Cerebellar nuclear complex (tissue), 1 donor: ENCODE data around the gene BBS1.

Source experiments
- DNase-seq, 2 experiments: peaks; one replicate each; lab custom pipeline; 2025; lab: John Stamatoyannopoulos, UW

Gene BBS1

DNA sequence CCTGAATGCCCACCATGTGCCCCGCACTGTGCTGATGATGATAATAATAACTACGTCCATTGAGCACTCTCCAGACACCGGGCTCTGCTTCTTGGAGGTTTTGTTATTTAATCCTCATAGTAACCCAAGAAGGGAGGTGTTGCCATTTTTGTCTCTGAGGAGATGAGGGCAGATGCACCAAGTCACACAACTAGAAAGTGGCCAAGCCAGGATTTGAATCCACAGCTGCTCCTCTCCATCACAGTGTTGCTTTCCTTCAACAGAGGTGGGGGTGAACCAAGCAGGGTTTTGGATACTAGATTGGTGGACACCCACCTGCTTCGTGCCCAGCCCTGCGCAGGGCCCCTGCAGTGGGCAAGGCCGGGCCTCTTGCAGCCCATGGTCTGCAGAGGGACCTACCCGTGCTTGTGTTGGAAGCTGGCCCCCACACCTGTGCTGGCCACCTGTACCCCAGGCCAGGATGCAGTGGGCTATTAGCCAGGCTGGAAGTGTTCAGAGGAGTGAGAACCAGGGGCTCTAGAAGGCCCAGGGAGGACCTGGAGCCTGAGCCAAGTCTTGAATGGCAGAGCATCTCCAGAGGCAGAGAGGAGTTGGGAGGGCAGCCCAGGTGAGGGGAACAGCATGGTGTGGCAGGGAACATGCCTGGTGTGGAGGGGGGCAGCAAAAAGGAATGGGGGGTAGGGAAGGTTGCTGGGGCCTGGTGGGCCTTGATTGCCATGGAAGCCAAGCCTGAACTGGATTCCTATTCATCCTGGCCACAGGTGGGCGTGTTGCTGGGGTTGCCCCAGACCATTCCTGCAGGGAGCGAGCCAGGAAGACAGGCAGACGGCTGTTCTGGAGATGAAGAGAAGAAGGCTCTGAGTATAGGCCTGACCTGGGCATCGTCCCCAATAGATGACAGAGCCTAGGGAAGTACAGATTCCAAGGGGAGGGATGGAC lies 32.9 kb upstream of the BBS1 start:
- no peak for DNase-seq

GRCh38 chr11:66478729-66479393 lies 31.6 kb upstream of the BBS1 start:
- DNase-seq, result no peak

GRCh38 chr11:66479394-66480116 lies 30.9 kb upstream of the BBS1 start:
- no peak for DNase-seq

GRCh38 chr11:66480117-66480938 lies 30.1 kb upstream of the BBS1 start, which contains the start of gene DPP3:
Gene DPP3 (plus strand): TSS chr11:66480434. CDS start chr11:66482201, 1,767 bp downstream.
- peak; percentile 85 to 93 for DNase-seq

DNA sequence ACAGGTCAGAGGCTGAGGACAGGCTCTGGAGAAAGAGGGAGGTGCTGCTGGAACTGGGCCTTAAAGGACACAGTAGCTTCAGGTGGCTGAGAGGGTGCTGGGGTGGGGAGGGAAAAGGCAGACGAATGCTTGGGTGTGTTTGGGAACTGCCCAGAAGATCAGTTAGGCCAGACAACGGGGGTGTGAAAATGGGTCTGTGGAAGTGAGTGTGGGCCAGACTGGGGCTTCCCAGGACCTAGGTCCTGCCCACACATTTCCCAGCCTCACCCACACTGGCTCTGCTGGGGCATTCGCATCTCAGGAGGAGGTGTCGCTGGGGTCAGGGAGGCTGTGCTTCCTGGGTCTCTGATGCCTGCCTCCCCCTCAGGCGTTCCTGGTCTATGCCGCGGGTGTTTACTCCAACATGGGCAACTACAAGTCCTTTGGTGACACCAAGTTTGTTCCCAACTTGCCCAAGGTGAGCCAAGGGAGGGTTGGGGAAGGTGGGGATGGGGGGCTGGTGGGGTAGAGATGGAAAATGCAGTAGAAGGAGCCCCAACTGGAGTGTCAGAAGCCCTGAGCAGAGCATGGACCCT lies 25.5 kb upstream of the BBS1 start:
- no peak for DNase-seq

DNA sequence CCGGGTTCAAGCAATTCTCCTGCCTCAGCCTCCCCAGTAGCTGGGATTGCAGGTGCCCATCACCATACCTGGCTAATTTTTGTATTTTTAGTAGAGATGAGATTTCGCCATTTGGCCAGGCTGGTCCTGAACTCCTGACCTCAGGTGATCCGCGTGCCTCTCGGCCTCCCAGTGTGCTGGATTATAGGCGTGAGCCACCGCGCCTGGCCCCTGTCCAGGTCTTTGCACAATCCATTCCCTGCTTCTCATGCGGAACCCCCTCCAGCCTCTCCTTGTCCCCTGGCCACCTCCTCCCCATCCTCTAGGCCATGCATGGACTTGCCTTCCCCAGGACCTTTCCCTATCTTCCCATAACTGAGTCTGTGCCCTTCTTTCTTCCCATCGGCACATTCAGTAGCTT lies 21.5 kb upstream of the BBS1 start:
- DNase-seq, result no peak

DNA sequence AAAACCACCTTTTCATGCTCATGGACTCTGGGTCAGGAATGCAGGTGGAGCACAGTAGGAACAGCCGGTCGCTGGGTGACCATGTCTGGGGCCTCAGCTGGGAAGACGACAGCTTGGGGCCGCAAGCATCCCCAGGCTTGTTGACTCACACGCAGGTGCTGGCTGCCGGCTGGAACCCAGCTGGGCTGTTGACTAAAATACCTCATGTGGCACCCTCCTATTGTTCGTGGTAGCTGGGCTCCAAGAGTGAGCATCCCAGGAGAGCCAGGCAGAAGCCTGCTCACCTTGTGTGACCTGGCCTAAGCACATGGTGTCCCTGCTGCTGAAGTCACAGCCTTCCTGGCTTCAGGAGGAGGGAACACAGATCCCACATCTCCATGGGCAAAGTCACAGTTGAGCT lies 20.8 kb upstream of the BBS1 start:
- DNase-seq, result no peak

DNA sequence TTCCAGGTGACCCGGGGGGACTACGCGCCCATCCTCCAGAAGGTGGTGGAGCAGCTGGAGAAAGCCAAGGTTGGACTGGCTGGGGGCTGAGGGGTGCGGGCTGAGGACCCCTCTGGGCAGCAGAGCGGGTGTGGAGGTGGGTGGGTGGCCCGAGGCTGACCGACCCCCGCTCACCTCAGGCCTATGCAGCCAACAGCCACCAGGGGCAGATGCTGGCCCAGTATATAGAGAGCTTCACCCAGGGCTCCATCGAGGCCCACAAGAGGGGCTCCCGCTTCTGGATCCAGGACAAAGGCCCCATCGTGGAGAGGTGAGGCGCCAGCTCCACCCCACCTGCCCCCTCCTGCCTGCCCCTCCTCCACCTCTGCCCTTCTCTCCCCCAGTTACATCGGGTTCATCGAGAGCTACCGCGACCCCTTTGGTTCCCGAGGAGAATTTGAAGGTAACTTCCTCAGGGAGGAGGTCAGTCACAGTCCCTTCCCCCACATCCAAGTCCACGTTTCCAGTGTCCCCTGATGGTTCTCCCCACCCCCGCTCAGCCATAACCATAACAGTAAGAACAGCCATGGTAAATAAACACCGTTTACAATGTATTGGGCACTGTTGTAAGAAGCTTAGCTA lies 19.0 kb upstream of the BBS1 start:
- DNase-seq, result no peak

- no peak for DNase-seq
Measured at GRCh38 chr11:66492161-66492865, 18.1 kb upstream of the BBS1 start.

- DNase-seq, result no peak
Measured at GRCh38 chr11:66493130-66493529, 17.3 kb upstream of the BBS1 start.

DNA sequence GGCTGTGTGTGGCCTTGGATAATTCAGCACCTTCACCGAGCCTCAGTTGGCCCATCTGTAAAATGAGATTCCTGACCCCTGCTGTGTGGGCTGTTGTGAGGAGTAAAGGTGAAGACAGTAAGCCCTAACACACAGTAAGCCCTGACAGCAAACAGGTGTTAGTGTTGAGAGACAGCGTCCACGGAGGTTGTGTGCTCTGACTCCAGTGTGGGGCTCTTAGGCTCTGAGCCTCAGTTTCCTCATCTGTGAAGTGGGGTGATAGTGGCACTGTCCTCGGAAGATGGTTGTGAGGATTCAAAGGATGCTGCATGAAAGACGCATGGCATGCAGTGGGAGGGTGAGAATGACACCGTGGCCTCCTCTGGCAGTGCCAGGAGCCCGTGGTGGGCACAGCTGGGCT lies 16.0 kb upstream of the BBS1 start:
- no peak for DNase-seq

GRCh38 chr11:66494935-66495334 lies 15.5 kb upstream of the BBS1 start:
- no peak for DNase-seq

DNA sequence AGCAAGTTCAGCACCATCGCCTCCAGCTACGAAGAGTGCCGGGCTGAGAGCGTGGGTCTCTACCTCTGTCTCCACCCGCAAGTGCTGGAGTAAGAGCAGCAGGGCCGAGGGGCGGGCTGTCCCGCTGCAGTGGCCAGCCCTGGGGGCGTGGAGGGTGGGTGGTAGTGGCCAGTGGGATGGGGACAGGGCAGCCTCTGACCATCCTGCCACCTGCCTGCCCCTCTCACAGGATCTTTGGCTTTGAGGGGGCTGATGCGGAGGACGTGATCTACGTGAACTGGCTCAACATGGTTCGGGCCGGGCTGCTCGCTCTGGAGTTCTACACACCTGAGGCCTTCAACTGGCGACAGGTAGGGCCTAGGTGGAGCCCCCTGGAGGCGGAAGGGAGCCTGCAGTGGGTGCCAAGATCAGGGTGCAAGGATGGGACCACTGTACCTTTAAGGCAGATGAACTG lies 15.0 kb upstream of the BBS1 start:
- no peak for DNase-seq

DNA sequence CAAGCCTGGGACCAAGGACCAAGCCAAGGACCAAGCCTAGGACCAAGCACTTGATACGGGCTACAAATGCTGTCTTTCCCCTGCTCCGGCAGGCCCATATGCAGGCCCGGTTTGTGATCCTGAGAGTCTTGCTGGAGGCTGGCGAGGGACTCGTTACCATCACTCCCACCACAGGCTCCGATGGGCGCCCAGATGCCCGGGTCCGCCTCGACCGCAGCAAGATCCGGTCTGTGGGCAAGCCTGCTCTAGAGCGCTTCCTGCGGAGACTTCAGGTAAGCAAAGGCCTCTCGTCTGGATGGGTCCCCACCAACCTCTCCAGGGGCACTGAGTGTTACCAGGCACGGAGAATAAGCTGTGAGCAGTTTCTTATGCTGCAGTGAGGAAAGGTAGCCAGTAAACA lies 13.2 kb upstream of the BBS1 start:
- no peak for DNase-seq

- DNase-seq, result no peak
Measured at GRCh38 chr11:66498506-66498905, 11.9 kb upstream of the BBS1 start.

DNA sequence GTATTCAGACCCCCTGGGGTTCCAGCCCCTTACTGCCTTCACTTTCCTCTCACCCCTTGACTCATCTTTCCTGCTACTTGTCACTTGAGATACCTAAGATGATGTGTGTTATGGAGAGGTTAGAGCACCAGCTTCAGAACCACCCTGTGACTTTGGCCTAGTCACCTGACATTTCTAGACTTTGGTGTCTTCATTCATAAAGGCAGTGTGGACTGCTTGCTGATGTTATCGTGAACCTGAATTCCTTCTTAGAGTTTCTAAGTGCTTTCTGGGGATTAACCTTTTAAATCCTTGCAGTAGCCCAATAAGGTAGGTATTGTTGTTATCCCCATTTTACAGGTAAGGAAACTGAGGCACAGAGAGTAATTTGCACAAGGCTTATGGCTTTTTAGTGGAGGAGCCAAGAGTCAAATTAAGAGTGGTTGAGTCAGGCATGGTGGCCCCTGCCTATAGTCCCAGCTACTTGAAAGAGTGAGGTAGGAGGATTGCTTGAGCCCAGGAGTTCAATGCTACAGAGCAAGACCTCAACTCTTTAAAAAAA lies 5.1 kb upstream of the BBS1 start:
- no peak for DNase-seq

GRCh38 chr11:66509131-66509561 lies 1.3 kb upstream of the BBS1 start:
- DNase-seq, result no peak

- DNase-seq, result no peak
Measured at GRCh38 chr11:66510990-66511339, 530 bp downstream of the BBS1 start.

- DNase-seq, result no peak
Measured at GRCh38 chr11:66523611-66524010, 13.2 kb downstream of the BBS1 start.
